Measurements from ENCODE around the gene NRXN3. TPM values are rescaled to one million over a fixed set of nuclear protein-coding genes. Genes with fewer than 3 reads are reported as not detected.

The NRXN3 gene
- total RNA-seq, 1 donor from 2014 or later: 11.4 TPM

GRCh38 chr14:78764240-78764639 is 594.1 kb downstream of the NRXN3 start:
- Mint-ChIP-seq H3K36me3 (no peaks in the 10 kb centered on the region), H3K4me1 (no peaks in the 10 kb centered on the region), H3K27me3 (ENCODE audit: low read depth) (peaks cover 6% of the 10 kb centered on the region), H3K4me3 (no peak overlapping the region), H3K9me3 (no peaks in the 10 kb centered on the region), H3K27ac (no peak overlapping the region)
- TF ChIP-seq CTCF (IDR thresholded peaks at IDR 0.05; ENCODE audit: unreplicated experiment): no peak
- DNase-seq (ENCODE audit: low spot score in 2 of 2, unreplicated experiment in 2 of 2): no peak

GRCh38 chr14:78764645-78765044 is 594.5 kb downstream of the NRXN3 start:
- no peak overlapping the region for H3K27ac Mint-ChIP-seq
- DNase-seq (ENCODE audit: low spot score in 2 of 2, unreplicated experiment in 2 of 2): no peak
- no peak for TF ChIP-seq CTCF (IDR thresholded peaks at IDR 0.05; ENCODE audit: unreplicated experiment)
- H3K4me1 Mint-ChIP-seq: no peaks in the 10 kb centered on the region
- H3K27me3 Mint-ChIP-seq (ENCODE audit: low read depth): peaks cover 6% of the 10 kb centered on the region
- no peaks in the 10 kb centered on the region for H3K9me3 Mint-ChIP-seq
- H3K36me3 Mint-ChIP-seq: no peaks in the 10 kb centered on the region
- no peak overlapping the region for H3K4me3 Mint-ChIP-seq

GRCh38 chr14:78767436-78767835 is 597.3 kb downstream of the NRXN3 start:
- no peak overlapping the region for H3K27ac Mint-ChIP-seq
- H3K27me3 Mint-ChIP-seq (ENCODE audit: low read depth): peaks cover 6% of the 10 kb centered on the region
- no peaks in the 10 kb centered on the region for H3K4me1 Mint-ChIP-seq
- no peak for DNase-seq (ENCODE audit: low spot score in 2 of 2, unreplicated experiment in 2 of 2)
- H3K36me3 Mint-ChIP-seq: no peaks in the 10 kb centered on the region
- no peaks in the 10 kb centered on the region for H3K9me3 Mint-ChIP-seq
- H3K4me3 Mint-ChIP-seq: no peak overlapping the region
- no peak for TF ChIP-seq CTCF (IDR thresholded peaks at IDR 0.05; ENCODE audit: unreplicated experiment)

- Mint-ChIP-seq H3K9me3 (peaks cover 3% of the 10 kb centered on the region), H3K36me3 (no peaks in the 10 kb centered on the region), H3K4me3 (no peak overlapping the region), H3K27ac (no peak overlapping the region), H3K4me1 (no peaks in the 10 kb centered on the region), H3K27me3 (ENCODE audit: low read depth) (peaks cover 11% of the 10 kb centered on the region)
- no peak for TF ChIP-seq CTCF (IDR thresholded peaks at IDR 0.05; ENCODE audit: unreplicated experiment)
- no peak for DNase-seq (ENCODE audit: low spot score in 2 of 2, unreplicated experiment in 2 of 2)
Measured at GRCh38 chr14:78782551-78782950, 612.4 kb downstream of the NRXN3 start.

GRCh38 chr14:78785265-78785664 is 615.1 kb downstream of the NRXN3 start:
- DNase-seq (ENCODE audit: low spot score in 2 of 2, unreplicated experiment in 2 of 2): no peak
- peaks cover 3% of the 10 kb centered on the region for H3K9me3 Mint-ChIP-seq
- no peaks in the 10 kb centered on the region for H3K36me3 Mint-ChIP-seq
- no peak for TF ChIP-seq CTCF (IDR thresholded peaks at IDR 0.05; ENCODE audit: unreplicated experiment)
- no peak overlapping the region for H3K4me3 Mint-ChIP-seq
- no peaks in the 10 kb centered on the region for H3K4me1 Mint-ChIP-seq
- no peak overlapping the region for H3K27ac Mint-ChIP-seq
- peaks cover 16% of the 10 kb centered on the region for H3K27me3 Mint-ChIP-seq (ENCODE audit: low read depth)

All from mesothelial cell of epicardium (in vitro differentiated cells).